Stimulated activated CD8-positive, alpha-beta memory T cell treated with anti-CD3 and anti-CD28 coated beads, Interleukin-12 subunit alpha, Interleukin-12 subunit beta, amount 100 ng/mL, for 24 hours (primary cell): ENCODE results near the gene INSIG1.

Source experiments
- DNase-seq: peaks from one replicate; pipeline ENCODE4 v3.0.0-alpha.2; 2020; ENCODE audit errors: extremely low read depth

INSIG1 gene

DNA sequence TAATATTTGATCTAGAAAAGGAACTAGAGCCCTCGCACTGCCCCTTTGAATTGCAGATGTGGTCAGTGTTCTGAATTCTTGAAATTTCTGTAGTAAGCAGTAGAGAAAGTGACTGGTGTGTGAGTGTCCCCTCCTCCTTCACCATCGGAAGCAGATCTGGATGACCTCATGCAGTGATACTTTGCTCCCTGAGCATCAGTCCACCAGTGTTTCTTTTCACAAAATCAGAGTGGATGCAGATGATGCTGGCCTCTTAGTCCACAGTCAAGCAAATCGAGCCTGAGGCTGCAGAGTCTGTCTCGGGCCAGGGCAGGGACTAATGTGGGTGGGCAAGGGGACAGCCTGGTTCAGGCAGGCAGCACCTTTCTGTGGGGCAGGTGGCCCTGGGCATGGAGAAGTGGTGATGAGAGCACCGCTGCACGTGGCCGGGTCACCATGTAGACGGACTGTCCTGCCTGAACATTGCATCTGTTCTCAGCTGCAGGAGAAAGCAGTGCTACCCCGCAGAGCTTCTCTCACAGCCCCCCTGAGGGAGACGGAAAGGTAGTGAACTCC is 5.4 kb downstream of the INSIG1 start:
- DNase-seq: no peak

DNA sequence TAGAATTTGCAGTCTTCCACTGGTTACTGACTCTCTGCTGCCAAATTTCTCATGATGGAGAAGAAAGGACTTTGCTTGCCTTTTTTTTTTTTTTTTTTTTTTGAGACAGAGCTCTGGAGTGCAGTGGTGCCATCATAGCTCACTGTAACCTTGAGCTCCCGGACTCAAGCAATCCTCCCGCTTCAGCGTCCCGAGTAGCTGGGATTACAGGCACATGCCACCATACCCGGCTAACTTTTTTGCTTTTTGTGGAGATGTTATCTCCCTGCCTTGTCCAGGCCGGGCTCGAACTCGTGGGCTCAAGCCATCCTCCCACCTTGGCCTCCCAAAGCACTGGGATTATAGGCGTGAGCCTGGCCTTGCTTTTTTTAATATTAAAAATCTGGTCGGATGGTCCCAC is 6.2 kb downstream of the INSIG1 start:
- DNase-seq: no peak

DNA sequence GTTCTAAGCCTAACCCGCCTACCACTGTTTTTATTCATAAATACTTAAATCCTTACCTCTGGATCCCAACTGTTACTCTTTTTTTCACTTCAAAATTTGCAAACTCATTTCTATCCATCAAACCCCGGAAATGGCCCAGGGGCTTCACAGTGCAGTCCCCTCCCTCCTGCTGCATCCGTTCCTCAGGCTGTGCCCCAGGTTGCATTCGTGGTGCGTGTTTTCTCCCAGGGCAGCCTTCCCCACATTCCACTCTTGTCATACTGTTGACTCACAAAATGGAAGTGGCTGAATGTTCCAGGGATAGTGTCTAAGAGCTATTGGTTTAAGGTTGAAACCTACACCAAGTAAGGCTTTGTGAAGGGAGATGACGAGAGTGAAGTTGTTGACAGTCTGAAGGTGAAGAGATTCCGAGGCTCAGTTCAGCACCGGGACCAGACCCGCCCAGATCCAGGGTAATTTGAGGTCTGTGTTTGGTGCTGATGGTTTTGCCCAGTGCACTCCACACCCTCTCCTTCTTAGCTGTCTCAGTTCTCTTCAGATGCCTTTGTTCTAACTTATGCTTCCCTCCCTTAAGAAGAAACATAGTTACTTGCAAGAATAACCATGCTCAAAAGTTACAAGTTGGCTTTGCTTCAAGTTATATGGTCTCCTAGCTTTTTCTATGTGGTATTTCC is 7.7 kb downstream of the INSIG1 start:
- DNase-seq: no peak

DNA sequence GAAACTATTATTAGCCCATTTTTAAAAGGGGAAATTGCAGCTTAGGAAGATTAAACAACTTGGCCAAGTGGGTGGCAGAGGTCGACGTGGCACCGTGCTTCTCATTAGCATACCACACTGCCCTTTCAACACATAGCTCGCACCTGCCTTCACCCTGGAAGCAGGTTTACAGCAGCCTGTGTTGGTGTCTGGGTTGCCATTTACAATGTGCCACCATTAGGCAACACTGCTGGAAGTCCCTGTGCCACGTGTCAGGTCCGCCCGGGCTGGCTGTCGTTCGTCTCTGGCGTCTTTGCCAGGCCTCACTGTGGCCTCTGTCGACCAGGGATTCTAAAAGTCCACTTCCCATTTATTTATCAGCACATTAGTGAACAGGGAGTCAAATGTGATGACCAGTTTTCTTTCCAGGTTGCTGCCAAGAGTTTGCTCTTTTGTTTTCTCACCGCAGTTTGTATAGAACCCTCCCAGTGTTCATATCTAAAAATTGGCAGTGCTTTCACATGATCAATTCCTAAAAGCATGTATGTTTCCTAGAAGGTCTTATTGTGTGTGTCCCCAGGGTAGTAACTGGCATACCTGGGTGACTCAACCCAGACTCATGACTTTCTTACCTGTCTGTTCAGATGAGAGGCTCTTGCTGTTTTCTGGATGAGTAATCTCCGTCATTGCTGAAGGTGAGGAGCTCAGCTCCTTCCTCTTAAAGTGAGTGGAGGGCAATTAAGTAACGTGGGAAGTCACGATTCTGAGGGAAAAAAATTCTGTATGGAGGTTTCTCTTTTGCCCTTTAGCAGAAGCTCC is 9.2 kb downstream of the INSIG1 start:
- no peak for DNase-seq

DNA sequence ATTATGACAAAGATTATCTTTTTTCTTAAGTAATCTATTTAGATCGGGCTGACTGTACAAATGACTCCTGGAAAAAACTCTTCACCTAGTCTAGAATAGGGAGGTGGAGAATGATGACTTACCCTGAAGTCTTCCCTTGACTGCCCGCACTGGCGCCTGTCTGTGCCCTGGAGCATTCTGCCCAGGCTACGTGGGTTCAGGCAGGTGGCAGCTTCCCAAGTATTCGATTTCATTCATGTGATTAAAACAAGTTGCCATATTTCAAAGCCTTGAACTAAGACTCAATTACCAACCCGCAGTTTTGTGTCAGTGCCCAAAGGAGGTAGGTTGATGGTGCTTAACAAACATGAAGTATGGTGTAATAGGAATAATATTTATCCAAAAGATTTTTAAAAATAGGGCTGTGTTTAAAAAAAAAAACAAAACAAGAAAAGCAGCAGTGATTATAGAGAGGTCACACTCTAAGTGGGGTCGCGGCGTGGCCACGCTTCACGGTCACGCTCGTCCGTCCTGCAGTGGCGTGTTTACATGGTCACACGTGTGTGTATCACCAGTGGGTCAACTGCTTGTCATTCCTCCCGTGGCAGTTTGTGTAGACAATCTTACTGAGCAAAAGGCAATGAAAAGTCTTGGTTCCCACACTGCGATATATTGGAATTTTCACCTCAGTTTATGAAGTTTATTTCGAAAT is 10.8 kb downstream of the INSIG1 start:
- DNase-seq: no peak

DNA sequence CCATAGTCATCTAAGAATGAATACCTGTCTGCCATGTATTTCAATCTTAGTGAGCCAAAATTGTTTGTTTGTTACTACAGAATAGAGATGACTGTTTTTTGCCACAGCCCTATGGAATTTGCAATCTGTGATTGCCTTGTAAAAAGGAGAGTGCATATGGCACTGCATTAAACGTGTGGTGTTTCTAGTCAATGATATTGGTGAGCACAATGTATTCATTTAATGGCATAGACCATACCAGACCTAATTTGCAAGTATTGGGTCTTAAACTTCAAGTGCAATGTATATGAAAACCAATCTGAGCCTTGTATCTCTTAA is 11.3 kb downstream of the INSIG1 start:
- no peak for DNase-seq

DNA sequence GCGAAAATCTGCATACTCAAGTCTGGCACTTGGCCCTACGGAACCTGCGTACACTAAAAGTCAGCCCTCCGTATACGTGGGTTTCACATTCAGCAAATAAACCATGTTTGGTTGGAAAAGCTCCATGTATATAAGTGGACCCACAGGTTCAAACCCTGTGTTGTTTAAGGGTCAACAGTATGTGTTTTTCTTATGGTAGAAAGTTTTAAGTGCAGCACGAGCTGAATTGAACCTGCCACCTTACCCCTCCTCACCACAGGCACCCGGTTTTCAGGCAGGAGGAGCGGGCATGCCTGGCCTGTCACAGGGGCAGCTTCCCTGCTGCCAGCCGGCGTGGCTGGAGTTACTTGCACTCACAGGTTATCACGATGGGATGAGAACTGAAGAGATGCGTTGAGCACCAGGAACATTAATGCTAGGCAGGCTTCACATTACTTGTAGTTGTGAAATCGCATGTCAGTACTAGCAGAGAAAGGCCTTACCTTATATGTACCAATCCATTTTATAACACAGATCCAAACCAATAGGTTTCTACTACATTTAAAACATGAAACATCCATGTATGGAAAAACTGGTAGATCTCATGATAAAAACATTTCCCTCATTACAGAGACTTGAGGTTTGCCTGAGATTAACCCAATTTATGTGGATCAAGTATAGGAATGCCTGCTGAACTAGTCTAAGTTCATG is 12.9 kb downstream of the INSIG1 start:
- no peak for DNase-seq

DNA sequence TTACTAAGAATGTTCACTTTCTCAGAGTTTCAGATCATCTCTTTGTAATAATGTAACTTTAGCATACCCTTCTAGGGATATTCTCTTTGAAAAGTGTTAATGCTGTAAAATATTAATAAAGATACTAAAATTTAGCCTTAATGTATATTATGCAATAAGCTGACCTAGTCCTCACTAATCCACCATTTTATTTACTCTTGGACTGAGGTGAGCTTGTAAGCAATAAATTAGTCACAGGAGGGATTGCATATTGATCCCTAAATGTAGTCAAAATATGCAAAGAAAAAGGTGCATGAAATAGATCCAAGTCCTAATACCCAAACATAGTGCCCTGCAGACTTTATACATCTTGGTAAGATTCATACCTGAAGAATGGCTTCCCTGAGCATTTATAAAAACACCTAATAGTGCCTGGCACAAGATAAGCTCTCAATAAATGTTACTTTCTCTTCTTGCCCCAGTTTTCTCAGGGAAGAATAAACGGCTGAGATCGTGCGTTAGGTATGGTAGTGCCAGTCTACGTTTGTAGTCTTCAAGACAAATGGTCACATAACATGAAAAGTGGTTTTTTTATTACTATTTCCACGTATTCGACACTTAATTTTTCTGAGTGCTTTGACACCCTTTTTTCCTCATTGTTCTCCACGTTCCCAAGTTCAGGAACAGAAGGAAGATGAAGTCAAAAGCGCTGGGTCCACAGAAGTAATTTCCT is 14.3 kb downstream of the INSIG1 start:
- DNase-seq: no peak

DNA sequence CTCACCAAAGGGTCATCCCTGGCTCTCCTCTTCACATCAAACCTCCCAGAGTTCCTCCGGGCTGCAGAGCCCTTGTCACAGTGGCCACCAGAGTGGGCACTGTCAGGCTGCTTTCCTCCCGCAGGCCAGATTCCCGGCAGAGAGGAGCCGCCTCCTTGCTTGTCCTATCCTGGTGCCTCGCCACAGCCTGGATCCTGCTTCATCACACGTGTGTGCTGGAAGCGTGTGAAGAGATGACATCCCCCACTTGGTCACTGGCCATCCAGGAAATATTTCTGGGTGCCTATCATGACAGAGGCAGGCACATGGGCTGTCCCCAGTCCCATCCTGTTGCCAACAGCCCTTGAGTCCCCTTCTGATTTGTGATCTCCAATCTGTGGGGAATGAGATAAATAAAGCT is 15.0 kb downstream of the INSIG1 start:
- no peak for DNase-seq

DNA sequence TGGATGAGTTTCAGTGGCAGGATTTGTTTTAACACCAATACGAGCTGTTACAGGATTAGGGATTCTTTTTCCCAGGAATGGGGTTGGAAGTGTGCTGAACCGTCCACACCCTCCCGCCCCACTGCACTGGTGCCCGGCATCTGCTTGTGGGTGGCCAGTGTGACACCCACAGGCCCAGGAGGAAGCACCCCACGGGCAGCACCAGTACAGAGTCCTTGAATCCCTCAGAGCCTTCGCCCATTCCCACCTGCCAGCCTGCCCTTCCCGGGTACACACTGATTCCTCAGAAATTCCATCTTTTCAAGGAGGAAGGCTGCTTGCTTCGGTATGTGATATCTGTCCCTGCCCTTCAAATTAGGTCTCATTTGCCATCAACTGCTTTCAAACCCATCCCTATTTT is 15.4 kb downstream of the INSIG1 start:
- no peak for DNase-seq

DNA sequence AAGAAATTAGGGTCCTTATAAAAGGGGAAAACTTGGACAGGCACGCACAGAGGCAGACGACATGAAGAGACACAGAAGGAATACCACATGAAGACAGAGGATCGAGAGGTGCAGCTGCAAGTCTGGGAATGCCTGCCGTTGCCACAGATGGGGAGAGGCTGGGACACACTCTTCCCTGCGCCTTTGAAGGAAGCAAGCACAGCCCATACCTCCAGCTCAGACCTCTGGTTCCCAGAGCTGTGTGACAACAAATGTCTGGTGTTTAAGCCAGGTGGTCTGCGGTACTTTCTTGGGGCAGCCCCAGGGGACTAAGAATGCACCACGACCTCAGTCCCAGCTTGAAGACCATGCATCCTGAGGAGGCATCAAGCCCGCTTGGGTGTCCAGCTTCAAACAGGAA is 18.3 kb downstream of the INSIG1 start:
- DNase-seq: no peak

DNA sequence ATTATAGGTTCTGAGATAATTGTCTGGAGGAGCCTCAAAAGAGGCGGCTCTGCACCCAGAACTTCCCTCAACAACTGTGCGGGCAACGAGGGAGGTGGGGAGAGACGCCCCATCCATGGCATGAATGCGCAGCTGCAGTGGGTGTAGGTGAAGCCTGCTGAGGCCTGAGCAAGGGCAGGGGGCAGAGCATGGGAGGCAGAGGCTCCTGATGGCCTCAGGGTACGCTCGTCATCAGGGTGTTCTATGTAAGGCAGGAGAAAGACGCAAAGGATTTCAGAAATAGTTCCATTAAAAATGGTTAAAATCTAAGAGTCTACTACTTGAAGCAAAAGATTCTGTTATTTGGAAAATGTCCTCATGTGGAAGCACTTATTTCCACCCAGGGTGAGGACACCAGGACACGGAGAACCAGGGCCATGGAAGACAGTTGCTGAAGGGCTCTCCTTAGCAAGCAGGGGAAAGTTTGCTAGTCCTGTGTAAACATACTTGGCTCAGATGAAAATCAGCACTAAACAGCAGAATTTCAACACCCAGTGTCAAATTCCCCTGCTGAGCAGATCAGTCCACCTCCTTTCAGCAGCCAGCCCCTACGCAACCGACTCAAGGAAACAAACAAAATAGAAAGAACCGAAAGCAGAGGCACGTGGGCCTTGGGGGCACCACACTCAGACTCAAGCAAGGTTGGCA is 18.9 kb downstream of the INSIG1 start:
- DNase-seq: no peak

DNA sequence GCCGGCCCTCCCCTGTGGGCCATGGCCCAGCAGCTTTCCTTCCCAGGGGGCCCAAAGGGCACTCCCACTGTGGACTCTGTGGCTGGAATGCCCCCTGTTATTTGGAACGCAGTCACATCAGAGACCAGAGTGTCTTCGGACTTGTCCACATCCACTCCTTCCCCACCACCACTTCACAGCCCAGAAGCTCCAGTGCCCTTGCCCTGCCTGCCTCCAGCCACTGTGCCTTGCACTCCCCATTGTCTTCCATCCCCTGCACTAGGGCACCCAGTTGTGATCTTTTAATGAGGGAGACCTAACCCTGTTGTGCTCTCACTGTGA is 19.4 kb downstream of the INSIG1 start:
- no peak for DNase-seq

DNA sequence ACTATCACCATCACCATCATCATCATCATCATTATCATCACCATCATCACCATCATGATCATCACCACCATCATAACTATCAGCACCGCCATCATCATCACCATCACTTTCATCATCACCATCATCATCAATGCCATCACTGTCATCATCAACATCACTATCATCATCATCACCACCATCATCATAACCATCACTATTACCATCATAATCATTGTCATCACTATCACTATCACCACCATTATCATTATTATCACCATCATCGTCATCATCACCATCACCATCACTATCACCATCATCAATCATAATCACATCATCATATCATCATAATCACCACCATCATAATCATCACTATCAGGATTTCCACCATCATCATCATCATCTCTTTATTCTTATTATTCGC is 20.6 kb downstream of the INSIG1 start:
- no peak for DNase-seq

DNA sequence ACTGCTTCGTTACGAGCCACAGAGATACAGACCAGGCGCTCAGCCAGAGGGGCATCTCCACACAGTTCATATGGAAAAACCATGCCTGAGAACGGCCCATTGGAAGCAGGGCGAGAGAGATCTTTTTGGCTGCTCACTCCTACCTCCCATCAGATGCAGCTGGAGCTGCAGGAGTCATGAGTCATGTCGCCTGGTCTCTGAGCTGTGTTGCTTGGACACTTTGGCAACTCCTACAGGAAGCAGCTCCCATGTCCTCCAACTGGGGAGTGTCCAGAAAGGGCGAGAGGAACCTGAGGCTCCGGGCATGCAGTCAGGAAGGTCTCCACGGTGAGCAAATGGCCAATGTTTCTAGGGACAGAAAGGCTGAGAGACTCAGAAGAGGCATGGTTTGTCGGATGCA is 24.9 kb downstream of the INSIG1 start:
- DNase-seq: no peak

DNA sequence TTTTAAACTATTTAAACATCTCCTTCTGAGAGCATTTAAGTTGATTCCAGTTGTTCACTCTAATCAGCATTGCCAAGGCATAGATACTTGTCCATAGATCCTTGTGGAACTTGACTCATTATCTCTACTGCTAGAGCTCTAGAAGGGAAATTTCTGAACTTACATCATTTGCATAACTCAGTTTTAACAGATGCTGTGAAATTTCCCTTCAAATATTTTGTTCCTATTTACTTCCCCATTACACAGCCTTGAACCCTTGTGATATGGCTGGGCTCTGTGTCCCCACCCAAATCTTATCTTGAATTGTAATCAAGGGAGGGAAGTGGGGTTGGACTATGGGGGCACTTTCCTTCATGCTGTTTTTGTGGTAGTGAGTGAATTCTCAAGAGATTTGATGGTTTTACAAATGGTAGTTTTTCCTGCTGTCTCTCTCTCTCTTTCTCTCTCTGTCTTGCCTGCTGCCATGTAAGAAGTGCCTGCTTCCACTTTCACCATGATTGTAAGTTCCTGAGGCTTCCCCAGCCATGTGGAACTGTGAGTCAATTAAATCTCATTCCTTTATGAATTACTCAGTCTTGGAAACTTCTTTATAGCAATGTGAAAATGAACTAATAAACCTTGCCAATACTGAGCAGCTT is 25.4 kb downstream of the INSIG1 start:
- no peak for DNase-seq

DNA sequence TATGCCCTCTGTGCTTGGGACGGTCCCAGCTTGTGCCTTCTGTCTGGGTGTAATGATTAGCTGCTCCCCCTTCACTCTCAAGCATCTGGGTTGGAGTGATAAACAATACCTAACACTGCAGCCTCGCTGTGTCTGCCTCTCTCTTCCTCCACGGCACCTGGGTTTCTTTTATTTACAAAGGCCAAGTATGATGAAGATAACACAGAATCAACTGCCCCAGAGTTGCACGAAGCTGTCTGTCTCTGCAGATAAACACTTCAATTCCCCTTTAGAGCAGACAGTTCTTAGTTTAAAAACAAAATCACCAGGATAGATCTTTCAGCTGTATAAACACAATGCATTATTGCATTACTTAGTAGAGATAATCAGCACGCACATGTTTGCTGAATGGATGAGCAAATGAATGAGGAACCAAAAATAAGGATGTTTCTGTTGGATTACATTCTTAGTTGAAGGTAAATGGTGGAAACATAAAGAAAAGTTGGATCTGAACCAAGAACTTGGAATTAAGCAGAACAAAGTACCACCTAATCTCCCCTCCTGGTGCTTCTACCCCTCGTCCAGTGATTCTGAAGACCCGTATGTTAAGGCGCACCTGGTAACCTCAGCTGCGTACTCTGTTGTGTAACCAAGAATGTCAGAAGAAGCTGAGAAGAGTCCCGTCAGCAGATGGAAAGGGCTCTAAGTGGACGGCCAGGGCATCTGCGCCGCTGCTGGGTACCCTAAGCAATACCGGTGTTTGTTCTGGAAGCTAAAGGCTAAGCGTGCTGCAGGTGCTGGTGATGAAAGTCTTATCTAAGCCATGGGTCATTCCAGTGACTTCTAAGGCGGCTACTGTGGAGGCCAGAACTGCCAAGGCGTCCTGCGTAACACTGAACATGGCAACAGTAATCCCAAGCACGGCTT is 26.6 kb downstream of the INSIG1 start:
- no peak for DNase-seq

DNA sequence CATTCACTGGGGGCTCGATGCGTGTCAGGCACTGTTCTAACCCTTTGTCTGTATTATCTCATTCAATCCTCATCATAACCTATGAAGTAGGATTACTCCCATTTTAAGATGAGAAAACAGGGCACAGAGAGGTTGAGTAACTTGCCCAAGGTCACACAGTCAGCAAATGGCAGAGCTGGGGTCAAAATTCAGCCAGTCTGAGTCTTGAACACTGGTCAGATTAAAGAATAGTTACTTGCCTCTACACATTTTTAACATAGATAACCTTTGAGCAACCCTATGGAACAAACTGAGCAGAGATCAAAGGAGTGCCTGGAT is 27.2 kb downstream of the INSIG1 start:
- no peak for DNase-seq

DNA sequence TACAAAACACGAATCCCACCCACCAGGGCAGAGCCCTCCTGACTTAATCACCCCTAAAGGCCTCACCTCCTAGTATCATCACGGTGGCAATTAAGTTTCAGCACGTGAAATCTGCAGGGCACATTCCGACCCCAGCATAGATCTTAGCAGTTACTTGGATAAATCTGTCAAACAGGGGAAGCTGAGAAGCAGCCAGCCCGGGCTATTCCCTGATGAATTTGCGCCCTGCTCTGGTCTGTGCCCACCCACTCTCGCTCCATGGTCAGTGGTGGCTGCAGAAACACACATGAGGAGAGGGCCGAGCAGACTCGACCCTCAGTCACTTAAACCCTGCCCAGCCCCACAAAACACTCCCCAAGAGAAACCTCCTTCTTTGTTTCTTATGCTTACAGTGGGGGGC is 28.7 kb downstream of the INSIG1 start:
- DNase-seq: no peak
